Fibroblast of mammary gland (primary cell): ENCODE measurements around the gene RIPOR1.

Source experiments
- DNase-seq: peaks from one replicate; pipeline ENCODE4 v3.0.0-alpha.2; 2010; ENCODE audit warnings: low read depth
- H3K4me3 ChIP-seq: 2 replicates; pipeline ENCODE4 v1.5.1; 2011; ENCODE audit warnings: low read depth, mild to moderate bottlenecking, low read length, moderate library complexity; ENCODE audit not compliant: control insufficient read depth
- CTCF ChIP-seq: conservative IDR thresholded peaks from 2 replicates; pipeline ENCODE4 v1.5.1; 2011; ENCODE audit warnings: low read depth, low read length, inconsistent platforms; ENCODE audit not compliant: control insufficient read depth, insufficient read depth

Gene RIPOR1

GRCh38 chr16:67540756-67541155 lies 12.1 kb downstream of the RIPOR1 start:
- no peak overlapping the region for H3K4me3 ChIP-seq
- no peak for TF ChIP-seq CTCF
- DNase-seq: no peak

GRCh38 chr16:67541391-67542263 lies 13.0 kb downstream of the RIPOR1 start:
- no peak overlapping the region for H3K4me3 ChIP-seq
- TF ChIP-seq CTCF: no peak
- DNase-seq: peak; percentile 70

GRCh38 chr16:67542464-67542863 lies 13.8 kb downstream of the RIPOR1 start:
- no peak overlapping the region for H3K4me3 ChIP-seq
- TF ChIP-seq CTCF: no peak
- peak; percentile 84 for DNase-seq

- no peak for DNase-seq
- no peak for TF ChIP-seq CTCF
- no peak overlapping the region for H3K4me3 ChIP-seq
Measured at GRCh38 chr16:67543036-67543435, 14.4 kb downstream of the RIPOR1 start.

- no peak overlapping the region for H3K4me3 ChIP-seq
- TF ChIP-seq CTCF: no peak
- DNase-seq: no peak
Measured at GRCh38 chr16:67543582-67543981, 15.0 kb downstream of the RIPOR1 start.

- no peak for DNase-seq
- no peak for TF ChIP-seq CTCF
- no peak overlapping the region for H3K4me3 ChIP-seq
Measured at GRCh38 chr16:67544329-67544841, 15.8 kb downstream of the RIPOR1 start.
